Activated effector memory CD4-positive, alpha-beta T cell treated with Interleukin-2 at 50 U/mL for 16 hours (primary cell): ENCODE measurements around the gene FAHD2A.
"Not testable (repeated sequence)": the region's sequence is repeated elsewhere in the genome, so short reads cannot be mapped to it uniquely, and the experiment has no call there.

Source experiments
- DNase-seq: peaks from one replicate; pipeline ENCODE4 v3.0.0-alpha.2; 2020

FAHD2A gene

GRCh38 chr2:95442474-95443099 is 40.1 kb downstream of the FAHD2A start:
- not testable (repeated sequence) for DNase-seq

GRCh38 chr2:95445317-95445716 is 42.8 kb downstream of the FAHD2A start:
- DNase-seq = not testable (repeated sequence)

- not testable (repeated sequence) for DNase-seq
Measured at GRCh38 chr2:95463292-95463691, 60.8 kb downstream of the FAHD2A start.
